Measurements from ENCODE around the gene ZNF777.
A peak's percentile ranks its signal among the peaks of the same experiment; 100 is the strongest.

ZNF777 gene

GRCh38 chr7:149476791-149477190 is 15.9 kb upstream of the ZNF777 start:
- no peak for DNase-seq (ENCODE audit: low spot score)

GRCh38 chr7:149475121-149476045 is 14.5 kb upstream of the ZNF777 start:
- no peak for DNase-seq (ENCODE audit: low spot score)

- no peak for DNase-seq (ENCODE audit: low spot score)
These were observed 13.7 kb upstream of the ZNF777 start for GRCh38 chr7:149474309-149475120.

- no peak for DNase-seq (ENCODE audit: low spot score)
These were observed 12.4 kb upstream of the ZNF777 start for GRCh38 chr7:149473251-149473650.

DNA sequence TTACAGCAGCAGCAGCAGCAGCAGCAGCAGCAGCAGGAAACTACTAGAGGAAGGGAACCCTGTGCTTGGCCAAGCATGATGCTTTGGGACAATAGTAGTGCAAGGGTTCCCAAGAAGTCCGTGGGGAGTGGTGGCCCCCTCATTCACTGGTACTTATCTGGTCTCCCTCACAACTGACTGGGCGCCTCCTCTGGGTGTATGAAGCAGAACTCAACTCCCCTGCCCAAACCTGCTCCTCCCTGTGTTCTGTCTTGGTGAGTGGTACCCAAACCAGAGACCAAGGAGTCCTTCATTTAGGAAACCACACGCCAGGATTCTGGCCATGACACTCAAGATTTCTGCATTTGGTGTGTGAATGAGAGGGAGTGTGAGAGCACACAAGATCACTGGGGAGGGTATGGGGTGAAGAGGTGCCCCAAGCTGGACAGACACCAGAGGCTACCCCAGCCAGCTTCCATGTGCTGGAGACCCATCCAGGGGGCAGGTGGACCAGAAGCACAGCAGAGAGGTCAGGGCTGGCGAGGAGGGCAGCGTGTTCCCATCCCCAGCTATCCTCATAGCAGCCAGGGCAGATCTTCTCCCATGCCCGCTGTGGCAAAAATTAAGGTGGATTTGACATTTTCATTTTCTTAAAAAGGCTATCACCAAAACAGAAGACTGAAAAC is 10.6 kb upstream of the ZNF777 start:
- DNase-seq (ENCODE audit: low spot score) = no peak

GRCh38 chr7:149469806-149470205 is 8.9 kb upstream of the ZNF777 start:
- no peak for DNase-seq (ENCODE audit: low spot score)

GRCh38 chr7:149468208-149468607 is 7.3 kb upstream of the ZNF777 start:
- DNase-seq (ENCODE audit: low spot score) = no peak

- no peak for DNase-seq (ENCODE audit: low spot score)
These were observed 6.5 kb upstream of the ZNF777 start for GRCh38 chr7:149467321-149467859.

DNA sequence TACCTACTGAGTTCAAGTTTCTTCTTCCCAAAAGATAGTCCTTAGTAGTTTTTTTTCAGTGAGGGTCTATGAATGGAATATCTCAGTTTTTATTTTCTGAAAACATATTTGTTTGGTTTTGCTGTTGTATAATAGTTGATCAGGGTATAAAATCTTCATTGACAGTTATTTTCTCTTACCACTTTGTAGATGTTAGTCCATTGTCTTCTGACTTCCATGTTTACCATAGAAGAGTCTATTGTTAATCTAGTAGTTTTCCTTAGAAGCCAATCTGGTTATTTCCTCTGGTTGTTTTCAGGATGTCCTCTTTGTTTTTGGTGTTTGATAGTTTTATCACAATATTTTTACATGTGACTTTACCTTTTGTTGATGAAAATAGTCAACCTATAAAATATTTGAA is 5.5 kb upstream of the ZNF777 start:
- DNase-seq (ENCODE audit: low spot score) = no peak

GRCh38 chr7:149463500-149464161 is 2.8 kb upstream of the ZNF777 start:
- DNase-seq (ENCODE audit: low spot score) = no peak

- no peak for DNase-seq (ENCODE audit: low spot score)
These were observed 1.2 kb upstream of the ZNF777 start for GRCh38 chr7:149462101-149462520.

- DNase-seq (ENCODE audit: low spot score) = peak; percentile 55
These were observed 1.1 kb downstream of the ZNF777 start for GRCh38 chr7:149459540-149460452.

DNA sequence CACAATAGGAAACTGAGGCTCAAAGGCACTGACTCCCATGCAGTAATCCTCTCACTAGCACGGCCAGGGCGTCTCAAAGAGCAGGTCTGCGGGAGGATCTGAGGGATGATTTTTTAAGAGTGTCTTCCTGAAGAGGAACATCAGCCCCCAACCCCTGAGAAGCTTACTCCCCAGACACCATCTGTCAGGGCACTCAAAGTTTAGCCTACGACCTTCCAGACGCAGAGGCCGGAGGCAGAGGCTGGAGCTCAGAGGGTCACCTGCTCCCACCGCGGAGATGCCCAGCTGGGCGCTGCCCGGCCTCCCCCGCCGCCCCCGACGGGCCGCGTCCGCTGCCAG is 1.7 kb downstream of the ZNF777 start:
- DNase-seq (ENCODE audit: low spot score) = no peak

GRCh38 chr7:149458235-149458634 is 2.6 kb downstream of the ZNF777 start:
- no peak for DNase-seq (ENCODE audit: low spot score)

DNA sequence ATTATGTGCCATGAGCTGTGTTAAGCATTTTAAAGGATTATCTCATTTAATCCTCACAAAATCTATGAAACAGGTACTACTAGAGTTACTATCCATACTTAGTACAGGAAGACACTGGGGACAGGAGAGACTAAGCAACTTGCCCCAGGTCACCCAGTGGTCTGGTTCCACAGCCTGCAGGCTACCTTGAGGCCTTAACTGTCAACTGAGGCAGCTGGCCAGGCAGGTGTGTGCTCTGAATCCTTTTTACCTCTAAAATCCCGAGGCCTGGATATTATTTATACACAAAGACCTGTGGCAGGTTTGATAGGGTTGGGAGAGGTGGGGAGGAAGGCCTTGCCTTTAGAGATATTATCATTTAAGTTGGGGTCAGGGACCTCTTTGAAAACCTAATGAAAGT is 3.1 kb downstream of the ZNF777 start:
- no peak for DNase-seq (ENCODE audit: low spot score)

DNA sequence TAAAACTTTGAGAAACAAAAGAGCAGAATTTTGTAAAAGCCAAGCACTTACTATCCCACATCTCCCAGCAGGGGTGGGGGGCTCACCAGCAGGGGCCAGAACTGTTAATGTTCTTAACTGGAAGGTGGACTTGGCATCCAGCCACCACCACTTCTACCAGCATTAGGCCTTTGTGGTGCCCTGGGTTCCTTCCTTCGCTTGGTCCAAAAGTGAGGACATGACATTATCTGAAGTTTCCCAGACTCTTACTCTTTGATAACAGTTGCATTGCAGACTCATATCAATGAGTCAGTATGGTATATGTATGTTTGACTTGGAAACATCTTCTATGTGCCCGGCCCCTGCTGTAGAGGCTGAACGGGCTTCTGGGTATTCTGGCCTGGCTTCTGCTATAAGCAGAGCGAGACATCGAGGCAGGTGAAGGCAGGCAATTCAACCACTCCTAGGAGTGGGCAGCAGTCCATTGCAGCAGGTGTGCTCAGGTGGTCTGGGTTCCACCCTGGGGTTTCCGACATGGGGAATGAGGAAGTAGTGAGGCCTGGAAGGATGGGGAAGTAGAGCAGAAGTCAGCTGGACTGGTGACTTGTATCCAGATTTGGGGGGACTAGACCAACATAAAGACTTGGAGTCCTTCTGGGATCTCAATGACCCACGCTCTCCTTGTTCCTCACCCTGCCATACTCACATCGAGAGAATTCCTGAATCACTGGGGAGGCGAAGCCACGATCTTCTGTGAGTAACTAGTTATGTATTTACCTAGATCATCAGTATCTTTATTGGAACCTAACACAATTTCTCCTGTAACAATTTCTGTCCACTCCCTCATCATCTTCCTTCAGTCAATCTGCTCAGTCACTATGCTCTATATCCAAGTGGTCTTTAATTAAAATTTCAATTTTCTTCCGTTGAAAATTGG is 4.1 kb downstream of the ZNF777 start:
- DNase-seq (ENCODE audit: low spot score) = no peak

- DNase-seq (ENCODE audit: low spot score) = no peak
These were observed 5.5 kb downstream of the ZNF777 start for GRCh38 chr7:149455175-149455950.

- DNase-seq (ENCODE audit: low spot score) = no peak
These were observed 6.1 kb downstream of the ZNF777 start for GRCh38 chr7:149454750-149455149.

DNA sequence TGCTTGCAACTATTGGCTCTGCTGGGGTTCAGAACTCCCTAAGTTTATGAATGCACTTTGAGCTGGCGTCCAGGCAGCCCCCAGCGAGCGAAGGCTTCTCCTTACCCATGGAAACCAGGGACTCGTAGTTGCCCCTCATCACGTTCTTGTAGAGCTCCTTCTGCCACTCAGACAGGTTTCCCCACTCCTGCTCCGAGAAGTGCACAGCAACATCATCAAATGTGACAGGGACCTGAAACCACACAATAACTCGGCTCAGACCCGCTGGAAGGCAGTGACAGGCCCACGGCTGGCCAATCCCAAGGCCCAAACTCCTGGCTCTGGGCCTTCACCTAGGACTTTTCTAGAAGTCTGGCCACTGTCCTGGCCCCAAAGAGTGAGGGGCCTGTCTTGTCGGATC is 6.9 kb downstream of the ZNF777 start:
- DNase-seq (ENCODE audit: low spot score) = no peak

Data from HuH-7 (cell line).